IMR-90 (cell line): Measurements from ENCODE around the gene DMRT3. TPM values are rescaled to one million over a fixed set of nuclear protein-coding genes. Genes with fewer than 3 reads are reported as not detected.

ENCODE experiments used
- ATAC-seq: fragments of 200-7000 bp; cut with Tn5 transposase; 2 replicates; pipeline ENCODE4 v1.9.1; 2020; ENCODE audit warnings: low read depth, mild to moderate bottlenecking, moderate library complexity
- BruUV-seq: library from RNA; stranded (reverse); fragments of 400-500 nt; replicated peaks from 2 replicates; lab custom pipeline; 2021; lab: Mats Ljungman, UMichigan
- CTCF ChIA-PET: fragments of 300-600 bp; formaldehyde crosslinking; extraction: SDS; loops from one replicate; lab custom pipeline; 2021; ENCODE audit warnings: antibody characterized with exemption; lab: Yijun Ruan, JAX
- POLR2A ChIA-PET: fragments of 300-600 bp; sonication (Branson Sonifier 250); formaldehyde crosslinking; loops from one replicate; lab custom pipeline; 2022; ENCODE audit warnings: antibody characterized with exemption; ENCODE audit not compliant: unreplicated experiment; lab: Charles Lee
- DNase-seq: peaks from one replicate; pipeline ENCODE4 v3.0.0; 2013
- H2AFZ ChIP-seq: replicated peaks from 2 replicates; pipeline ENCODE3; 2013; ENCODE audit warnings: low read length, mild to moderate bottlenecking; ENCODE audit not compliant: poor library complexity
- H2AK5ac ChIP-seq: 2 replicates; pipeline ENCODE4 v1.6.1; 2013; ENCODE audit warnings: low read depth, low read length, inconsistent platforms
- H2AK9ac ChIP-seq: replicated peaks from 2 replicates; pipeline ENCODE3; 2013; ENCODE audit warnings: mild to moderate bottlenecking, low read depth, low read length, moderate library complexity; ENCODE audit not compliant: poor library complexity
- H2BK120ac ChIP-seq: 2 replicates; pipeline ENCODE4 v1.6.1; 2013; ENCODE audit warnings: low read depth, low read length, inconsistent platforms
- H2BK15ac ChIP-seq: 3 replicates; pipeline ENCODE4 v1.6.1; 2013; ENCODE audit warnings: low read depth, low read length, inconsistent platforms
- H2BK20ac ChIP-seq: 2 replicates; pipeline ENCODE4 v1.6.1; 2013; ENCODE audit warnings: low read depth, mild to moderate bottlenecking, inconsistent platforms, low read length, moderate library complexity
- H2BK5ac ChIP-seq: 2 replicates; pipeline ENCODE4 v1.6.1; 2013; ENCODE audit warnings: mild to moderate bottlenecking, low read depth, low read length, inconsistent platforms; ENCODE audit not compliant: poor library complexity, severe bottlenecking
- H3K14ac ChIP-seq: replicated peaks from 2 replicates; pipeline ENCODE4 v1.6.1; 2013; ENCODE audit warnings: low read depth, low read length, inconsistent platforms
- H3K18ac ChIP-seq: 2 replicates; pipeline ENCODE4 v1.6.1; 2013; ENCODE audit warnings: low read depth, low read length, control low read depth
- H3K23ac ChIP-seq: 2 replicates; pipeline ENCODE4 v1.6.1; 2013; ENCODE audit warnings: low read depth, low read length, inconsistent platforms
- H3K27ac ChIP-seq: 2 replicates; pipeline ENCODE4 v1.5.1; 2013; ENCODE audit warnings: mild to moderate bottlenecking, control low read depth, low read length; ENCODE audit not compliant: insufficient read depth
- H3K27me3 ChIP-seq: 2 replicates; pipeline ENCODE4 v1.6.1; 2013; ENCODE audit warnings: low read length; ENCODE audit not compliant: control insufficient read depth, insufficient read depth
- H3K36me3 ChIP-seq: 2 replicates; pipeline ENCODE4 v1.6.1; 2013; ENCODE audit warnings: low read length, mixed read lengths; ENCODE audit not compliant: control insufficient read depth, insufficient read depth
- H3K4ac ChIP-seq: 2 replicates; pipeline ENCODE4 v1.6.1; 2013; ENCODE audit warnings: low read depth, low read length, inconsistent platforms
- H3K4me1 ChIP-seq: 2 replicates; pipeline ENCODE4 v1.6.1; 2013; ENCODE audit warnings: low read length, mixed read lengths; ENCODE audit not compliant: control insufficient read depth, insufficient read depth
- H3K4me2 ChIP-seq: 2 replicates; pipeline ENCODE4 v1.6.1; 2013; ENCODE audit warnings: low read depth, mild to moderate bottlenecking, control low read depth, low read length, moderate library complexity
- H3K4me3 ChIP-seq: 2 replicates; pipeline ENCODE4 v1.5.1; 2013; ENCODE audit warnings: low read depth, mild to moderate bottlenecking, control low read depth, low read length, moderate library complexity; ENCODE audit not compliant: insufficient read depth
- H3K56ac ChIP-seq: 2 replicates; pipeline ENCODE4 v1.6.1; 2013; ENCODE audit warnings: low read length, inconsistent platforms; ENCODE audit not compliant: insufficient read depth; ENCODE audit errors: extremely low read depth
- H3K79me1 ChIP-seq, 2 experiments: 2 replicates each; pipeline ENCODE4 v1.6.1; 2013; ENCODE audit warnings: low read length in 2 of 2, inconsistent platforms in 1 of 2, low read depth in 1 of 2
- H3K9ac ChIP-seq: 2 replicates; pipeline ENCODE4 v1.6.1; 2013; ENCODE audit warnings: low read depth, low read length, control low read depth
- H3K9me1 ChIP-seq: 2 replicates; pipeline ENCODE4 v1.6.1; 2013; ENCODE audit warnings: low read length, inconsistent platforms; ENCODE audit not compliant: insufficient read depth
- H3K9me3 ChIP-seq: 2 replicates; pipeline ENCODE4 v1.6.1; 2013; ENCODE audit warnings: low read length; ENCODE audit not compliant: control insufficient read depth, insufficient read depth
- H4K20me1 ChIP-seq: 2 replicates; pipeline ENCODE4 v1.6.1; 2013; ENCODE audit warnings: low read length, inconsistent platforms; ENCODE audit not compliant: insufficient read depth
- H4K5ac ChIP-seq: 2 replicates; pipeline ENCODE4 v1.6.1; 2013; ENCODE audit warnings: mild to moderate bottlenecking, low read depth, low read length, control low read depth
- H4K8ac ChIP-seq, 2 experiments: 2 replicates each; pipeline ENCODE4 v1.6.1; 2013; ENCODE audit warnings: low read depth in 2 of 2, low read length in 2 of 2, control low read depth in 1 of 2, inconsistent platforms in 1 of 2
- H4K91ac ChIP-seq: 2 replicates; pipeline ENCODE4 v1.6.1; 2013; ENCODE audit warnings: low read depth, low read length, inconsistent platforms; ENCODE audit not compliant: insufficient read depth
- BHLHE40 ChIP-seq: fragments of 150-350 bp; IDR thresholded peaks from 2 replicates; pipeline ENCODE4 v1.6.1; 2016; ENCODE audit warnings: mild to moderate bottlenecking, low read depth, low read length
- CEBPB ChIP-seq: IDR thresholded peaks from 2 replicates; pipeline ENCODE4 v1.6.1; 2012; ENCODE audit warnings: low read depth, low read length, improper control_type of control experiment
- CHD1 ChIP-seq: IDR thresholded peaks from 2 replicates; pipeline ENCODE4 v1.6.1; 2012; ENCODE audit warnings: low read depth, low read length, improper control_type of control experiment
- CTCF ChIP-seq: conservative IDR thresholded peaks from 2 replicates; pipeline ENCODE4 v1.5.1; 2012; ENCODE audit warnings: mild to moderate bottlenecking, low read depth, low read length, improper control_type of control experiment
- ELK1 ChIP-seq: fragments of 150-350 bp; IDR thresholded peaks from 2 replicates; pipeline ENCODE4 v1.6.1; 2016; ENCODE audit warnings: low read depth, mild to moderate bottlenecking, low read length, moderate library complexity, borderline replicate concordance
- MAFK ChIP-seq: IDR thresholded peaks from 2 replicates; pipeline ENCODE4 v1.6.1; 2012; ENCODE audit warnings: low read depth, low read length, improper control_type of control experiment
- MAZ ChIP-seq: IDR thresholded peaks from 2 replicates; pipeline ENCODE4 v1.6.1; 2012; ENCODE audit warnings: low read depth, mild to moderate bottlenecking, low read length, improper control_type of control experiment, moderate library complexity, borderline replicate concordance
- MXI1 ChIP-seq: IDR thresholded peaks from 2 replicates; pipeline ENCODE4 v1.6.1; 2012; ENCODE audit warnings: low read depth, mild to moderate bottlenecking, low read length, moderate library complexity, borderline replicate concordance
- NFE2L2 ChIP-seq: fragments of 150-350 bp; IDR thresholded peaks from 2 replicates; pipeline ENCODE4 v1.6.1; 2016; ENCODE audit warnings: low read depth, mild to moderate bottlenecking, low read length
- POLR2A ChIP-seq: IDR thresholded peaks from 2 replicates; pipeline ENCODE4 v1.6.1; 2012; ENCODE audit warnings: mild to moderate bottlenecking, low read depth, low read length
- RAD21 ChIP-seq: IDR thresholded peaks from 2 replicates; pipeline ENCODE4 v1.6.1; 2012; ENCODE audit warnings: low read length, improper control_type of control experiment
- RCOR1 ChIP-seq: IDR thresholded peaks from 2 replicates; pipeline ENCODE4 v1.6.1; 2012; ENCODE audit warnings: mild to moderate bottlenecking, low read length, improper control_type of control experiment; ENCODE audit not compliant: insufficient replicate concordance
- SMC3 ChIP-seq: fragments of 150-350 bp; IDR thresholded peaks from 2 replicates; pipeline ENCODE4 v1.6.1; 2016; ENCODE audit warnings: low read depth, mild to moderate bottlenecking, antibody characterized with exemption, low read length, moderate library complexity
- USF2 ChIP-seq: fragments of 150-350 bp; IDR thresholded peaks from 2 replicates; pipeline ENCODE4 v1.6.1; 2017; ENCODE audit warnings: mild to moderate bottlenecking, antibody characterized with exemption, low read length, low read depth
- WGBS, 2 experiments: methylation state at CpG; one replicate each; pipeline versions ENCODE4 v1.1.5 to v1.1.7; 2013; ENCODE audit warnings: missing lambda C conversion rate in 2 of 2; ENCODE audit not compliant: insufficient read length in 1 of 2; ENCODE audit errors: extremely low coverage in 2 of 2; 5-methylcytosine and 5-hydroxymethylcytosine counted together
- dilution Hi-C: fragments of 300-500 bp; cut with HindIII; formaldehyde crosslinking; loops from one replicate; pipeline ENCODE4 v1.14.3; 2018; ENCODE audit warnings: low sequenced_read_pairs; ENCODE audit not compliant: unreplicated experiment
- in situ Hi-C: fragments of 300-500 bp; cut with MboI; formaldehyde crosslinking; loops from 3 replicates; pipeline ENCODE4 v1.14.3; 2019; ENCODE audit warnings: low sequenced_read_pairs, inconsistent platforms, mixed read lengths
- intact Hi-C: fragments of 100-400 bp; cut with micrococcal nuclease; formaldehyde crosslinking; loops from 2 replicates; pipeline ENCODE4 v1.10.0; 2022
- polyA plus RNA-seq, 3 experiments: library from polyadenylated mRNA; depleted of rRNA; stranded (reverse); fragments of >200 nt; gene quantifications; 2 replicates each; pipeline ENCODE4 v1.2.3, GENCODE V29; 2012; ENCODE audit warnings: low replicate concordance in 1 of 3
- total RNA-seq: library from RNA; depleted of rRNA; stranded (reverse); fragments of >200 nt; gene quantifications from 2 replicates; pipeline ENCODE4 v1.2.3, GENCODE V29; 2012

The DMRT3 gene
- total and polyA plus RNA-seq, 2 of the 4 experiments (the other 2 are of a cell fraction) = not detected

- Histone ChIP-seq H3K9me1 (no peaks in the 10 kb centered on the region), H3K4me2 (no peak overlapping the region), H3K27me3 (no peaks in the 10 kb centered on the region; the same call in 1 of the 2 replicates), H4K20me1 (no peaks in the 10 kb centered on the region), H3K23ac (no peak overlapping the region), H3K14ac (no peak overlapping the region), H3K9me3 (no peaks in the 10 kb centered on the region), H4K8ac (no peak overlapping the region), H2BK20ac (no peak overlapping the region), H3K27ac (no peak overlapping the region), H3K4me3 (no peak overlapping the region), H3K9ac (no peak overlapping the region), H3K79me1 (no peaks in the 10 kb centered on the region), H3K18ac (no peak overlapping the region), H4K91ac (no peak overlapping the region), H2AFZ (no peak overlapping the region), H3K4me1 (no peaks in the 10 kb centered on the region), H2AK9ac (no peak overlapping the region), H2BK120ac (no peak overlapping the region), H3K56ac (no peak overlapping the region), H2BK15ac (no peak overlapping the region), H2BK5ac (no peak overlapping the region), H3K4ac (no peak overlapping the region), H2AK5ac (no peak overlapping the region), H4K5ac (no peak overlapping the region), H3K36me3 (no peaks in the 10 kb centered on the region)
- in situ Hi-C loops (loop anchor here (10.0 kb wide), 2 partner anchors 388 to 418 kb away; no protein-coding TSS in a partner anchor), dilution Hi-C loops (no loop called here), intact Hi-C loops (no loop called here)
- CTCF ChIA-PET = interaction anchor here (0.6 kb wide), 2 partner anchors 41 to 115 kb away, joined by 3 to 4 read pairs; no protein-coding TSS in a partner anchor
- TF ChIP-seq SMC3 = no peak
- TF ChIP-seq ELK1 = no peak
- TF ChIP-seq RCOR1 = no peak
- no peak for TF ChIP-seq CHD1
- TF ChIP-seq NFE2L2 = no peak
- no peak for TF ChIP-seq USF2
- no peak for TF ChIP-seq RAD21
- no peak for TF ChIP-seq MAZ
- TF ChIP-seq CEBPB = no peak
- no peak for TF ChIP-seq BHLHE40
- no peak for TF ChIP-seq MXI1
- no peak for TF ChIP-seq POLR2A
- TF ChIP-seq MAFK = no peak
- TF ChIP-seq CTCF = no peak
- POLR2A ChIA-PET = interaction anchor here (0.6 kb wide), 1 partner anchor 169 kb away, joined by 8 read pairs; no protein-coding TSS in a partner anchor
- BruUV-seq = no TSS peak
- ATAC-seq (no peak), DNase-seq (no peak)
- no CpG with 5 or more reads among the region's 2 CpGs for WGBS, 2 experiments
Measured at GRCh38 chr9:1002678-1003077, 26.2 kb downstream of the DMRT3 start.
